Measurements from ENCODE around the gene CABP2. TPM values are rescaled to one million over a fixed set of nuclear protein-coding genes. Genes with fewer than 3 reads are reported as not detected.

Gene CABP2
- total RNA-seq, 1 donor from 2014 or later, result not detected

DNA sequence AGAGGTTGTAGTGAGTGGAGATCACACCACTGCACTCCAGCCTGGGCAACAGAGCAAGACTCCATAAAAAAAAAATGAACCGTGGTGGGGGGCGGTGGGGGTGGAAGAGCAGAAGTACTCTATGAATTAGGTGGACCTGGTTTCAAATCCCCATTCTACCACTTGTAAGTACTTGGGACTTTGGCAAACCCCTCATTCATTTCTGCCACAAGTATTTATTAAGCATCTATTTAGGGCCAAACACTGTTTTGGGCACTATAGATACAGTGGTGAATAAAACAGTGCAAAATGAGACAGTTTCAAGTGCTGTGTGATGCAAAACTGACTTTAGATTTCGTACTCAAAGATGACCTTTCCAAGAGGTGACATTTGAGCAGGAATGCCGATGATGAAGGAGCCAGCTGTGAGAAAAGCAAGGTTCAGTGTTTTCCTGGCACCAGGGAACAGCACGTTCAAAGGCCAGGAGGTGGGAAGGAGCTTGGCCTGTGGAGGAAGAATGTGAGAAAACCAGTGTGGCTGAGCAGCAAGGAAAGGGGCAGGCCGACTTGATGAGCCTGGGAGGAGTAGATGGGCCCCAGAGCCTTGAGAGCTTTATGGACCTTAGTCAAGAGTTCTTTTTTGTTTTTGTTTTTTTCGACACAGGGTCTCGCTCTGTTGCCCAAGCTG is 52.8 kb downstream of the CABP2 start:
- no peak for DNase-seq (ENCODE audit: low spot score in 2 of 2, unreplicated experiment in 2 of 2)
- H3K27me3 Mint-ChIP-seq (ENCODE audit: low read depth), result no peaks in the 10 kb centered on the region
- H3K4me1 Mint-ChIP-seq, result peaks cover 14% of the 10 kb centered on the region
- TF ChIP-seq, protein P1, sequence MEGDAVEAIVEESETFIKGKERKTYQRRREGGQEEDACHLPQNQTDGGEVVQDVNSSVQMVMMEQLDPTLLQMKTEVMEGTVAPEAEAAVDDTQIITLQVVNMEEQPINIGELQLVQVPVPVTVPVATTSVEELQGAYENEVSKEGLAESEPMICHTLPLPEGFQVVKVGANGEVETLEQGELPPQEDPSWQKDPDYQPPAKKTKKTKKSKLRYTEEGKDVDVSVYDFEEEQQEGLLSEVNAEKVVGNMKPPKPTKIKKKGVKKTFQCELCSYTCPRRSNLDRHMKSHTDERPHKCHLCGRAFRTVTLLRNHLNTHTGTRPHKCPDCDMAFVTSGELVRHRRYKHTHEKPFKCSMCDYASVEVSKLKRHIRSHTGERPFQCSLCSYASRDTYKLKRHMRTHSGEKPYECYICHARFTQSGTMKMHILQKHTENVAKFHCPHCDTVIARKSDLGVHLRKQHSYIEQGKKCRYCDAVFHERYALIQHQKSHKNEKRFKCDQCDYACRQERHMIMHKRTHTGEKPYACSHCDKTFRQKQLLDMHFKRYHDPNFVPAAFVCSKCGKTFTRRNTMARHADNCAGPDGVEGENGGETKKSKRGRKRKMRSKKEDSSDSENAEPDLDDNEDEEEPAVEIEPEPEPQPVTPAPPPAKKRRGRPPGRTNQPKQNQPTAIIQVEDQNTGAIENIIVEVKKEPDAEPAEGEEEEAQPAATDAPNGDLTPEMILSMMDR (IDR thresholded peaks at IDR 0.05; ENCODE audit: unreplicated experiment), result no peak
- H3K36me3 Mint-ChIP-seq, result no peaks in the 10 kb centered on the region
- H3K9me3 Mint-ChIP-seq, result no peaks in the 10 kb centered on the region
- no peak overlapping the region for H3K4me3 Mint-ChIP-seq
- H3K27ac Mint-ChIP-seq, result no peak overlapping the region

GRCh38 chr11:67469508-67469811 is 53.8 kb downstream of the CABP2 start:
- Mint-ChIP-seq H3K4me3 (peak overlapping the region; percentile 87), H3K27ac (peak overlapping the region; percentile 89), H3K4me1 (peaks cover 18% of the 10 kb centered on the region), H3K27me3 (ENCODE audit: low read depth) (no peaks in the 10 kb centered on the region), H3K9me3 (no peaks in the 10 kb centered on the region), H3K36me3 (no peaks in the 10 kb centered on the region)
- TF ChIP-seq, protein P1 (IDR thresholded peaks at IDR 0.05; ENCODE audit: unreplicated experiment), result no peak
- DNase-seq (ENCODE audit: low spot score in 2 of 2, unreplicated experiment in 2 of 2), result no peak

Small RNAs within 50 kb of the gene (microRNA-seq; reads per million reads assigned to microRNA genes)
- gene MIR6752, result 0.88 reads per million

Other genes starting within 250 kb of the CABP2 start
- gene ANKRD13D, start 234.1 kb downstream of the CABP2 start, total RNA-seq, result 71.3 to 78.5 TPM (median 76.5 TPM) in 3 replicates
- 50.4 to 59.0 TPM (median 55.4 TPM) in 3 replicates for gene SSH3, start 219.9 kb downstream of the CABP2 start, total RNA-seq
- 32.0 to 37.9 TPM (median 32.2 TPM) in 3 replicates for gene POLD4, start 169.9 kb downstream of the CABP2 start, total RNA-seq
- gene CLCF1, start 149.8 kb downstream of the CABP2 start, total RNA-seq, result 5.9 to 6.3 TPM (median 6.1 TPM) in 3 replicates
- gene RAD9A, start 131.5 kb downstream of the CABP2 start, total RNA-seq, result 44.7 to 48.8 TPM (median 48.7 TPM) in 3 replicates
- gene PPP1CA, start 121.6 kb downstream of the CABP2 start, total RNA-seq, result 103 to 107 TPM (median 103 TPM) in 3 replicates
- gene TBC1D10C, start 119.4 kb downstream of the CABP2 start, total RNA-seq, result 0.41 to 0.82 TPM (median 0.74 TPM) in 3 replicates
- gene CARNS1, start 107.8 kb downstream of the CABP2 start, total RNA-seq, result 19.5 to 24.6 TPM (median 21.1 TPM) in 3 replicates
- 59.7 to 63.1 TPM (median 62.2 TPM) in 3 replicates for gene RPS6KB2, start 95.0 kb downstream of the CABP2 start, total RNA-seq
- 1.4 to 1.8 TPM (median 1.6 TPM) in 3 replicates for gene PTPRCAP, start 85.8 kb downstream of the CABP2 start, total RNA-seq
- 70.2 to 75.7 TPM (median 71.7 TPM) in 3 replicates for gene CORO1B, start 80.0 kb downstream of the CABP2 start, total RNA-seq
- 0.16 TPM in 1 of 3 replicates, not detected in the others for gene GPR152, start 70.7 kb downstream of the CABP2 start, total RNA-seq
- 0.29 to 0.43 TPM (median 0.33 TPM) in 3 replicates for gene CABP4, start 68.1 kb downstream of the CABP2 start, total RNA-seq
- gene TMEM134, start 54.2 kb downstream of the CABP2 start, total RNA-seq, result 64.3 to 69.3 TPM (median 67.8 TPM) in 3 replicates
- gene AIP, start 40.4 kb downstream of the CABP2 start, total RNA-seq, result 43.6 to 45.2 TPM (median 44.6 TPM) in 3 replicates
- 54.9 to 56.0 TPM (median 55.8 TPM) in 3 replicates for gene PITPNM1, start 18.1 kb downstream of the CABP2 start, total RNA-seq
- gene CDK2AP2, start 15.3 kb downstream of the CABP2 start, total RNA-seq, result 16.6 to 17.6 TPM (median 17.4 TPM) in 3 replicates
- 875 to 906 TPM (median 905 TPM) in 3 replicates for gene GSTP1, start 60.4 kb upstream of the CABP2 start, total RNA-seq
- 179 to 187 TPM (median 180 TPM) in 3 replicates for gene NDUFV1, start 83.5 kb upstream of the CABP2 start, total RNA-seq
- 5.0 to 6.2 TPM (median 5.6 TPM) in 3 replicates for gene NUDT8, start 106.5 kb upstream of the CABP2 start, total RNA-seq
- gene TBX10, start 116.3 kb upstream of the CABP2 start, total RNA-seq, result not detected in 3 replicates
- gene ACY3, start 127.3 kb upstream of the CABP2 start, total RNA-seq, result not detected in 3 replicates
- 2.5 to 3.1 TPM (median 2.7 TPM) in 3 replicates for gene ALDH3B2, start 151.2 kb upstream of the CABP2 start, total RNA-seq